Liver (tissue), 9 donors: ENCODE measurements around the gene RELCH. TPM values are rescaled to one million over a fixed set of nuclear protein-coding genes. Genes with fewer than 3 reads are reported as not detected.

Source experiments
- DNase-seq: peaks from one replicate; pipeline ENCODE4 v3.0.0-alpha.2; 2017; ENCODE audit warnings: low spot score
- H3K27ac ChIP-seq, 2 donors: one replicate each; pipeline ENCODE4 v1.7.0; 2013; ENCODE audit warnings: inconsistent platforms in 2 of 2, low read length in 2 of 2, control low read depth in 1 of 2, low read depth in 1 of 2, mild to moderate bottlenecking in 1 of 2
- H3K27me3 ChIP-seq, 4 donors: one replicate each; pipeline versions ENCODE4 v1.6.1 to v1.7.0; 2013; ENCODE audit warnings: low read length in 3 of 4, inconsistent platforms in 1 of 4, mild to moderate bottlenecking in 1 of 4, moderate library complexity in 1 of 4; ENCODE audit not compliant: control insufficient read depth in 4 of 4, insufficient read depth in 4 of 4
- H3K36me3 ChIP-seq, 4 donors: one replicate each; pipeline versions ENCODE4 v1.6.1 to v1.7.0; 2013; ENCODE audit warnings: low read length in 3 of 4, mild to moderate bottlenecking in 3 of 4, low read depth in 1 of 4, moderate library complexity in 1 of 4; ENCODE audit not compliant: control insufficient read depth in 4 of 4, insufficient read depth in 3 of 4
- H3K4me1 ChIP-seq, 4 donors: one replicate each; pipeline versions ENCODE4 v1.6.1 to v1.7.0; 2013; ENCODE audit warnings: low read length in 3 of 4, mild to moderate bottlenecking in 3 of 4, moderate library complexity in 1 of 4; ENCODE audit not compliant: control insufficient read depth in 4 of 4, insufficient read depth in 4 of 4
- H3K4me3 ChIP-seq, 3 donors: one replicate each; pipeline versions ENCODE4 v1.6.1 to v1.7.0; 2013; ENCODE audit warnings: low read length in 3 of 3, control low read depth in 1 of 3, low read depth in 1 of 3, mild to moderate bottlenecking in 1 of 3
- H3K9ac ChIP-seq, 2 donors: one replicate each; pipeline ENCODE4 v1.7.0; 2013; ENCODE audit warnings: low read length in 2 of 2, mild to moderate bottlenecking in 2 of 2, moderate library complexity in 2 of 2, control low read depth in 1 of 2, low read depth in 1 of 2
- H3K9me3 ChIP-seq, 4 donors: one replicate each; pipeline versions ENCODE4 v1.6.1 to v1.7.0; 2013; ENCODE audit warnings: low read length in 3 of 4; ENCODE audit not compliant: control insufficient read depth in 4 of 4
- EGR1 ChIP-seq, 2 donors: IDR thresholded peaks; 2 replicates each; pipeline ENCODE4 v1.6.1; 2016 to 2018; ENCODE audit warnings: antibody characterized with exemption in 2 of 2, low read depth in 2 of 2
- FOXA1 ChIP-seq: IDR thresholded peaks from 2 replicates; pipeline ENCODE4 v1.6.1; 2016; ENCODE audit warnings: antibody characterized with exemption
- FOXA2 ChIP-seq: IDR thresholded peaks from 2 replicates; pipeline ENCODE4 v1.6.1; 2016; ENCODE audit warnings: antibody characterized with exemption
- GABPA ChIP-seq, 2 donors: IDR thresholded peaks in 1 of 2; conservative IDR thresholded peaks in 1 of 2; 2 replicates each; pipeline ENCODE4 v1.6.1; 2016; ENCODE audit warnings: antibody characterized with exemption in 2 of 2, mild to moderate bottlenecking in 1 of 2, moderate library complexity in 1 of 2
- HNF4A ChIP-seq, 2 donors: conservative IDR thresholded peaks; 2 replicates each; pipeline ENCODE4 v1.6.1; 2016; ENCODE audit warnings: antibody characterized with exemption in 2 of 2, mild to moderate bottlenecking in 2 of 2
- HNF4G ChIP-seq: IDR thresholded peaks from 2 replicates; pipeline ENCODE4 v1.6.1; 2016; ENCODE audit warnings: antibody characterized with exemption
- JUND ChIP-seq, 2 donors: IDR thresholded peaks; 2 replicates each; pipeline ENCODE4 v1.6.1; 2016; ENCODE audit warnings: antibody characterized with exemption in 2 of 2
- MAX ChIP-seq: IDR thresholded peaks from 2 replicates; pipeline ENCODE4 v1.6.1; 2016; ENCODE audit warnings: antibody characterized with exemption
- NR2F2 ChIP-seq: IDR thresholded peaks from 2 replicates; pipeline ENCODE4 v1.6.1; 2016; ENCODE audit warnings: antibody characterized with exemption
- RAD21 ChIP-seq, 2 donors: IDR thresholded peaks; 2 replicates each; pipeline ENCODE4 v1.6.1; 2016; ENCODE audit warnings: antibody characterized with exemption in 2 of 2, mild to moderate bottlenecking in 2 of 2
- REST ChIP-seq: IDR thresholded peaks from 2 replicates; pipeline ENCODE4 v1.6.1; 2016; ENCODE audit warnings: antibody characterized with exemption, mild to moderate bottlenecking
- RXRA ChIP-seq, 2 donors: IDR thresholded peaks; 2 replicates each; pipeline ENCODE4 v1.6.1; 2017 to 2018; ENCODE audit warnings: antibody characterized with exemption in 2 of 2, mild to moderate bottlenecking in 1 of 2
- SP1 ChIP-seq: IDR thresholded peaks from 2 replicates; pipeline ENCODE4 v1.6.1; 2018; ENCODE audit warnings: antibody characterized with exemption, mild to moderate bottlenecking
- TAF1 ChIP-seq: conservative IDR thresholded peaks from 2 replicates; pipeline ENCODE4 v1.6.1; 2016; ENCODE audit warnings: antibody characterized with exemption, mild to moderate bottlenecking
- YY1 ChIP-seq: IDR thresholded peaks from 2 replicates; pipeline ENCODE4 v1.6.1; 2016; ENCODE audit warnings: antibody characterized with exemption, mild to moderate bottlenecking
- WGBS: extraction: QIAGEN DNeasy Blood & Tissue Kit; methylation state at CpG from one replicate; pipeline ENCODE4 v1.1.7; 2013; 5-methylcytosine and 5-hydroxymethylcytosine counted together
- polyA plus RNA-seq, 2 donors: library from polyadenylated mRNA; stranded (reverse) in 1 of 2; unstranded in 1 of 2; fragments of 200-250 nt in 1 of 2; fragments of >200 nt in 1 of 2; fragmentation: Nextera tagmentation in 1 of 2; extraction: Ambion mirVana in 1 of 2; gene quantifications; one replicate each; pipeline versions ENCODE4 v1.2.1 to v1.2.3, GENCODE V29; 2013 to 2015
- total RNA-seq, 2 donors: library from RNA; depleted of rRNA; stranded (reverse); fragments of >200 nt; gene quantifications; one replicate each; pipeline ENCODE4 v1.2.3, GENCODE V29; 2014
- TF ChIP-seq, protein P1 (sequence below): fragments of 150-350 bp; IDR thresholded peaks from 2 replicates; pipeline ENCODE4 v1.5.1; 2017; ENCODE audit warnings: improper control_type of control experiment, low read depth, low read length; ENCODE audit not compliant: missing input control
- TF ChIP-seq, protein P2 (sequence below): IDR thresholded peaks from 2 replicates; pipeline ENCODE4 v1.6.1; 2016; ENCODE audit warnings: antibody characterized with exemption
- TF ChIP-seq, protein P3 (sequence below): IDR thresholded peaks from 2 replicates; pipeline ENCODE4 v1.6.1; 2016; ENCODE audit warnings: antibody characterized with exemption
- donor health status: healthy.
- donor health status: healthy.
- donor health status: healthy.
- donor health status: healthy.
- donor health status: healthy.

RELCH gene
- total and polyA plus RNA-seq, 4 donors: 4.3 to 21.7 (median 11.0) TPM

- no peak for DNase-seq
- TF ChIP-seq RAD21 (IDR thresholded peaks at IDR 0.05): no peak
- TF ChIP-seq JUND (IDR thresholded peaks at IDR 0.05): no peak
- TF ChIP-seq NR2F2: no peak
- no peak for TF ChIP-seq SP1
- Histone ChIP-seq H3K4me3 (no peak overlapping the region), H3K9ac (no peak overlapping the region), H3K9me3 (no peaks in the 10 kb centered on the region), H3K27ac (no peak overlapping the region), H3K4me1 (peaks cover 0 to 14% (median 13%) of the 10 kb centered on the region in 4 donors), H3K36me3 (no peaks in the 10 kb centered on the region), H3K27me3 (peaks cover 0 to 11% (median 0%) of the 10 kb centered on the region in 4 donors)
- 65% methylated on average over 15 of the region's 15 CpGs for WGBS
Measured at GRCh38 chr18:62329691-62330454, 142.8 kb downstream of the RELCH start.

DNA sequence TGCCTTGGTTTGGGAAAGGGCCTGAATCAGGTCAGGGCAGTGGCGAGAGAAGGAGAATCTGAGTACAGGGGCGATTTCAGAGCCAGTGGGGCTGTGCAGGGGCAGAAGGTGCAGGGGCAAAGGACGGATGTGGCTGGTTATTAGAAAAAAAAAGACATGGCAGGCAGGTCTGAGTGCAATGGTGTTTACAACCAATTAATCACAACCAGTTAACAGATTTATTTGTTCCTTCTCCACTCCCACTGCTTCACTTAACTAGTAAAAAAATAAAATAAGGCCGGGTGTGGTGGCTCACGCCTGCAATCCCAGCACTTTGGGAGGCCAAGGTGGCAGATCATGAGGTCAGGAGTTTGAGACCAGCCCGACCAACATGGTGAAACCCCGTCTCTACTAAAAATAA is 143.6 kb downstream of the RELCH start:
- Histone ChIP-seq H3K9me3 (no peaks in the 10 kb centered on the region), H3K4me1 (peaks cover 0 to 9% (median 9%) of the 10 kb centered on the region in 4 donors), H3K36me3 (no peaks in the 10 kb centered on the region), H3K9ac (no peak overlapping the region), H3K27me3 (peaks cover 0 to 11% (median 0%) of the 10 kb centered on the region in 4 donors), H3K4me3 (no peak overlapping the region), H3K27ac (no peak overlapping the region)
- TF ChIP-seq NR2F2: no peak
- TF ChIP-seq RAD21 (IDR thresholded peaks at IDR 0.05): no peak
- TF ChIP-seq, protein P1, sequence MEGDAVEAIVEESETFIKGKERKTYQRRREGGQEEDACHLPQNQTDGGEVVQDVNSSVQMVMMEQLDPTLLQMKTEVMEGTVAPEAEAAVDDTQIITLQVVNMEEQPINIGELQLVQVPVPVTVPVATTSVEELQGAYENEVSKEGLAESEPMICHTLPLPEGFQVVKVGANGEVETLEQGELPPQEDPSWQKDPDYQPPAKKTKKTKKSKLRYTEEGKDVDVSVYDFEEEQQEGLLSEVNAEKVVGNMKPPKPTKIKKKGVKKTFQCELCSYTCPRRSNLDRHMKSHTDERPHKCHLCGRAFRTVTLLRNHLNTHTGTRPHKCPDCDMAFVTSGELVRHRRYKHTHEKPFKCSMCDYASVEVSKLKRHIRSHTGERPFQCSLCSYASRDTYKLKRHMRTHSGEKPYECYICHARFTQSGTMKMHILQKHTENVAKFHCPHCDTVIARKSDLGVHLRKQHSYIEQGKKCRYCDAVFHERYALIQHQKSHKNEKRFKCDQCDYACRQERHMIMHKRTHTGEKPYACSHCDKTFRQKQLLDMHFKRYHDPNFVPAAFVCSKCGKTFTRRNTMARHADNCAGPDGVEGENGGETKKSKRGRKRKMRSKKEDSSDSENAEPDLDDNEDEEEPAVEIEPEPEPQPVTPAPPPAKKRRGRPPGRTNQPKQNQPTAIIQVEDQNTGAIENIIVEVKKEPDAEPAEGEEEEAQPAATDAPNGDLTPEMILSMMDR: no peak
- TF ChIP-seq TAF1: no peak
- no peak for TF ChIP-seq FOXA1
- no peak for TF ChIP-seq YY1
- TF ChIP-seq GABPA (IDR thresholded peaks at IDR 0.05 in 1 of 2, conservative IDR thresholded peaks at IDR 0.05 in 1 of 2): no peak
- TF ChIP-seq HNF4A (conservative IDR thresholded peaks at IDR 0.05): no peak
- TF ChIP-seq MAX: no peak
- TF ChIP-seq SP1: no peak
- no peak for TF ChIP-seq HNF4G
- TF ChIP-seq FOXA2: no peak
- TF ChIP-seq RXRA (IDR thresholded peaks at IDR 0.05): no peak
- TF ChIP-seq, protein P2, sequence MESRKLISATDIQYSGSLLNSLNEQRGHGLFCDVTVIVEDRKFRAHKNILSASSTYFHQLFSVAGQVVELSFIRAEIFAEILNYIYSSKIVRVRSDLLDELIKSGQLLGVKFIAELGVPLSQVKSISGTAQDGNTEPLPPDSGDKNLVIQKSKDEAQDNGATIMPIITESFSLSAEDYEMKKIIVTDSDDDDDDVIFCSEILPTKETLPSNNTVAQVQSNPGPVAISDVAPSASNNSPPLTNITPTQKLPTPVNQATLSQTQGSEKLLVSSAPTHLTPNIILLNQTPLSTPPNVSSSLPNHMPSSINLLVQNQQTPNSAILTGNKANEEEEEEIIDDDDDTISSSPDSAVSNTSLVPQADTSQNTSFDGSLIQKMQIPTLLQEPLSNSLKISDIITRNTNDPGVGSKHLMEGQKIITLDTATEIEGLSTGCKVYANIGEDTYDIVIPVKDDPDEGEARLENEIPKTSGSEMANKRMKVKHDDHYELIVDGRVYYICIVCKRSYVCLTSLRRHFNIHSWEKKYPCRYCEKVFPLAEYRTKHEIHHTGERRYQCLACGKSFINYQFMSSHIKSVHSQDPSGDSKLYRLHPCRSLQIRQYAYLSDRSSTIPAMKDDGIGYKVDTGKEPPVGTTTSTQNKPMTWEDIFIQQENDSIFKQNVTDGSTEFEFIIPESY: no peak
- no peak for TF ChIP-seq EGR1 (IDR thresholded peaks at IDR 0.05; ENCODE audit: low read depth in 2 of 2)
- TF ChIP-seq, protein P3, sequence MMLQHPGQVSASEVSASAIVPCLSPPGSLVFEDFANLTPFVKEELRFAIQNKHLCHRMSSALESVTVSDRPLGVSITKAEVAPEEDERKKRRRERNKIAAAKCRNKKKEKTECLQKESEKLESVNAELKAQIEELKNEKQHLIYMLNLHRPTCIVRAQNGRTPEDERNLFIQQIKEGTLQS: no peak
- no peak for TF ChIP-seq REST
- no peak for TF ChIP-seq JUND (IDR thresholded peaks at IDR 0.05)
- no peak for DNase-seq
- WGBS: 89% methylated on average over 7 of the region's 7 CpGs
